HEK293T (cell line): ENCODE results near the gene ASPRV1.

Experiments used
- CTCF ChIA-PET: fragments of 350-600 bp; formaldehyde crosslinking; extraction: SDS; loops from one replicate; lab custom pipeline; 2021; ENCODE audit warnings: antibody characterized with exemption, inconsistent platforms; lab: Yijun Ruan, JAX
- POLR2A ChIA-PET: fragments of 350-600 bp; formaldehyde crosslinking; extraction: SDS; loops from one replicate; lab custom pipeline; 2020; ENCODE audit warnings: antibody characterized with exemption, inconsistent platforms; lab: Yijun Ruan, JAX
- DNase-seq: peaks from one replicate; pipeline ENCODE4 v3.0.0; 2012; ENCODE audit warnings: mixed read lengths; ENCODE audit errors: extremely low spot score
- ARNT ChIP-seq: fragments of 450-650 bp; IDR thresholded peaks from 2 replicates; pipeline ENCODE4 v1.6.1; 2017; ENCODE audit warnings: mild to moderate bottlenecking
- BHLHE40 ChIP-seq: fragments of 450-650 bp; IDR thresholded peaks from 2 replicates; pipeline ENCODE4 v1.6.1; 2016; ENCODE audit warnings: mild to moderate bottlenecking, moderate library complexity, borderline replicate concordance
- CTBP1 ChIP-seq: fragments of 450-650 bp; IDR thresholded peaks from 2 replicates; pipeline ENCODE4 v1.6.1; 2016; ENCODE audit warnings: borderline replicate concordance
- ELF4 ChIP-seq: fragments of 450-650 bp; IDR thresholded peaks from 2 replicates; pipeline ENCODE4 v1.6.1; 2017; ENCODE audit warnings: antibody characterized with exemption
- FOXA1 ChIP-seq: fragments of 450-650 bp; IDR thresholded peaks from 2 replicates; pipeline ENCODE4 v1.6.1; 2016; ENCODE audit warnings: mild to moderate bottlenecking
- FOXK2 ChIP-seq: fragments of 450-650 bp; IDR thresholded peaks from 2 replicates; pipeline ENCODE4 v1.6.1; 2016; ENCODE audit warnings: mild to moderate bottlenecking
- FOXM1 ChIP-seq: fragments of 450-650 bp; IDR thresholded peaks from 2 replicates; pipeline ENCODE4 v1.6.1; 2017; ENCODE audit warnings: mild to moderate bottlenecking, borderline replicate concordance
- HDGF ChIP-seq: fragments of 450-650 bp; IDR thresholded peaks from 2 replicates; pipeline ENCODE4 v1.6.1; 2017; ENCODE audit warnings: antibody characterized with exemption, borderline replicate concordance
- L3MBTL2 ChIP-seq: fragments of 450-650 bp; conservative IDR thresholded peaks from 2 replicates; pipeline ENCODE4 v1.6.1; 2016; ENCODE audit warnings: mild to moderate bottlenecking
- LEF1 ChIP-seq: fragments of 450-650 bp; IDR thresholded peaks from 2 replicates; pipeline ENCODE4 v1.6.1; 2017; ENCODE audit warnings: mild to moderate bottlenecking, borderline replicate concordance
- NFRKB ChIP-seq: fragments of 450-650 bp; IDR thresholded peaks from 2 replicates; pipeline ENCODE4 v1.6.1; 2016; ENCODE audit warnings: mild to moderate bottlenecking, moderate library complexity
- SP1 ChIP-seq: fragments of 450-650 bp; IDR thresholded peaks from 2 replicates; pipeline ENCODE4 v1.6.1; 2017
- SUZ12 ChIP-seq: fragments of 450-650 bp; IDR thresholded peaks from 2 replicates; pipeline ENCODE4 v1.6.1; 2016; ENCODE audit warnings: mild to moderate bottlenecking
- TARDBP ChIP-seq: fragments of 450-650 bp; IDR thresholded peaks from 2 replicates; pipeline ENCODE4 v1.6.1; 2016
- ZNF384 ChIP-seq: fragments of 450-650 bp; IDR thresholded peaks from 2 replicates; pipeline ENCODE4 v1.6.1; 2016
- TF ChIP-seq, protein P1 (sequence below): fragments of 450-650 bp; IDR thresholded peaks from 2 replicates; pipeline ENCODE4 v1.6.1; 2016

Gene ASPRV1

GRCh38 chr2:69948963-69949645 is 12.3 kb downstream of the ASPRV1 start:
- TF ChIP-seq CTBP1 (no peak), FOXA1 (no peak), ZNF384 (no peak), HDGF (no peak), ARNT (no peak), LEF1 (no peak), NFRKB (no peak), FOXK2 (no peak), BHLHE40 (no peak), ELF4 (no peak), L3MBTL2 (no peak), TARDBP (no peak)
- TF ChIP-seq, protein P1, sequence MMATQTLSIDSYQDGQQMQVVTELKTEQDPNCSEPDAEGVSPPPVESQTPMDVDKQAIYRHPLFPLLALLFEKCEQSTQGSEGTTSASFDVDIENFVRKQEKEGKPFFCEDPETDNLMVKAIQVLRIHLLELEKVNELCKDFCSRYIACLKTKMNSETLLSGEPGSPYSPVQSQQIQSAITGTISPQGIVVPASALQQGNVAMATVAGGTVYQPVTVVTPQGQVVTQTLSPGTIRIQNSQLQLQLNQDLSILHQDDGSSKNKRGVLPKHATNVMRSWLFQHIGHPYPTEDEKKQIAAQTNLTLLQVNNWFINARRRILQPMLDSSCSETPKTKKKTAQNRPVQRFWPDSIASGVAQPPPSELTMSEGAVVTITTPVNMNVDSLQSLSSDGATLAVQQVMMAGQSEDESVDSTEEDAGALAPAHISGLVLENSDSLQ = no peak
- ChIA-PET POLR2A (no interaction called here), CTCF (no interaction called here)
- DNase-seq = no peak

GRCh38 chr2:69948032-69948962 is 13.1 kb downstream of the ASPRV1 start:
- ChIA-PET POLR2A (no interaction called here), CTCF (no interaction called here)
- no peak for TF ChIP-seq BHLHE40
- TF ChIP-seq, protein P1 = no peak
- DNase-seq = no peak

GRCh38 chr2:69947325-69947931 is 14.0 kb downstream of the ASPRV1 start:
- POLR2A ChIA-PET = no interaction called here
- CTCF ChIA-PET = no interaction called here
- no peak for DNase-seq
- no peak for TF ChIP-seq HDGF
- TF ChIP-seq LEF1 = no peak
- no peak for TF ChIP-seq ARNT
- TF ChIP-seq ELF4 = no peak
- TF ChIP-seq NFRKB = no peak
- no peak for TF ChIP-seq L3MBTL2
- no peak for TF ChIP-seq BHLHE40
- no peak for TF ChIP-seq SP1
- no peak for TF ChIP-seq CTBP1
- no peak for TF ChIP-seq FOXM1

DNA sequence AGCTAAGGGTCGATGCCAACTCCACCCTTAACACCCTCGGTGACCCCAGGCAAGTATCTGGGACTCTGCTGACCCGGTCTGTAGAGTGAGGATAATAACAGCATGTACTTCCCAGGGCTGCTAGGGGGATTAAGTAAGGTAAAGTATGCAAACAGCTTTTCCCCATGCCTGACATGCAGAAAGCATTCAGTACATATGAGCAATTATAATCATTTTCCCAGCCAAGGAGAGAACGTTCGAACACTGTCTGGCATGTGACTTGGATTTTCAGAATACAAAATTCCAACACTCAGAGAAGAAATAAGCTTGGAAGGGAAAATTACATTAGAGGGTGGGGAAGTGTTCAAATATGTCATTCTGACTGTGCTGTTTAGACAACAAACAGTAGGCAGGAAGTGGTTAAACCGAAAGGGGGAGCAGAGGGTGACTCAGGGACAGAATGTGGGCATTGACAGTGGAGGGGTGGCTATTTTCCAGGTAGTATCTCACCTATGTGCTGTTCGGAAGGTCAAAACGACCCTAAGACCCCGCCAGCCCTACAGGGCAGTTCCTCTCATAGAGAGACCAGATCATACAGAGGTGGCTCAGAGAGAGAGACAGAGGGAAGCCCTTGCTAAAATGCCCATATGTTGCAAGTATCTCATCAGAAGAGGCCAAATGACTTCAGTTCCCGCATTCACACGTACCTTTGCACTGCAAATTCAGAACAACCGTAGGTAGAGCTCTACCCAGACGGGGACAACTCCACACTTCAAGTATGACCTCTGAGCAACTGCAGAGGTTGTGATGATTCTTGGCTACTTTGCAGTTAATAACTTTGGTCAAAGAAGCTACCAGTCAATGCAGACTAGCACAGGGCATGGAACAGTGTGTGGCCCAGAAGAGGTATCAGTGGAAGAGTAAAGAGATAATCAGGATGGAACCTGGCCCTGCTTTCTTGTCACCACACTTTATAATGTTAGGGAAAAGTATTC is 14.8 kb downstream of the ASPRV1 start:
- CTCF ChIA-PET = no interaction called here
- POLR2A ChIA-PET = no interaction called here
- TF ChIP-seq BHLHE40 (no peak), ZNF384 (no peak), LEF1 (no peak), FOXM1 (no peak), SUZ12 (no peak), FOXK2 (no peak), CTBP1 (no peak), SP1 (no peak), ARNT (no peak), NFRKB (no peak), HDGF (no peak), TARDBP (no peak), L3MBTL2 (no peak), FOXA1 (no peak), ELF4 (no peak)
- TF ChIP-seq, protein P1 = no peak
- no peak for DNase-seq

DNA sequence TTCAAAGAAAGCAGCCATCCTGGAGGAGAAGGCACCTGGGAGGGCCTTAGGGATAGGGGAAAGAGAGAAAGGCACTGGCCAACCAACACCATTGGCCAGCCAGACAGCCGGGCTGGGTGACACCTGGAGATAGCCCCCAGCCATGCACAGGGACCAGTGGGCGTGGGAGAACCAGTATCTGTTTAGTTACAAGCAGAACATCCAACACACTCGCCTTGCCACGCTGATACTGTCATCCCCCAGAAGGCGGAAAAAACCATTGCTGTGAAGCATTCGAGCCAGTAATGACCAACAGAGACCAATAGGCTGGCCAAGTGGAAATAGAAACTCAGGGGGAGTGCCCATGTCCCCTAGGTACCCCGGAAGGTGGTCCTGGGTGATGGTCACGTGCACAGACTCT is 15.5 kb downstream of the ASPRV1 start:
- TF ChIP-seq, protein P1 = no peak
- no peak for TF ChIP-seq HDGF
- no peak for TF ChIP-seq FOXA1
- no peak for TF ChIP-seq SP1
- no peak for TF ChIP-seq FOXK2
- TF ChIP-seq SUZ12 = no peak
- TF ChIP-seq LEF1 = no peak
- no peak for TF ChIP-seq L3MBTL2
- no peak for TF ChIP-seq ELF4
- TF ChIP-seq FOXM1 = no peak
- TF ChIP-seq ARNT = no peak
- no peak for TF ChIP-seq NFRKB
- no peak for TF ChIP-seq ZNF384
- no peak for TF ChIP-seq BHLHE40
- no peak for TF ChIP-seq CTBP1
- TF ChIP-seq TARDBP = no peak
- CTCF ChIA-PET = no interaction called here
- DNase-seq = no peak
- POLR2A ChIA-PET = no interaction called here
